ENCODE measurements around the gene SERP2.

SERP2 gene

DNA sequence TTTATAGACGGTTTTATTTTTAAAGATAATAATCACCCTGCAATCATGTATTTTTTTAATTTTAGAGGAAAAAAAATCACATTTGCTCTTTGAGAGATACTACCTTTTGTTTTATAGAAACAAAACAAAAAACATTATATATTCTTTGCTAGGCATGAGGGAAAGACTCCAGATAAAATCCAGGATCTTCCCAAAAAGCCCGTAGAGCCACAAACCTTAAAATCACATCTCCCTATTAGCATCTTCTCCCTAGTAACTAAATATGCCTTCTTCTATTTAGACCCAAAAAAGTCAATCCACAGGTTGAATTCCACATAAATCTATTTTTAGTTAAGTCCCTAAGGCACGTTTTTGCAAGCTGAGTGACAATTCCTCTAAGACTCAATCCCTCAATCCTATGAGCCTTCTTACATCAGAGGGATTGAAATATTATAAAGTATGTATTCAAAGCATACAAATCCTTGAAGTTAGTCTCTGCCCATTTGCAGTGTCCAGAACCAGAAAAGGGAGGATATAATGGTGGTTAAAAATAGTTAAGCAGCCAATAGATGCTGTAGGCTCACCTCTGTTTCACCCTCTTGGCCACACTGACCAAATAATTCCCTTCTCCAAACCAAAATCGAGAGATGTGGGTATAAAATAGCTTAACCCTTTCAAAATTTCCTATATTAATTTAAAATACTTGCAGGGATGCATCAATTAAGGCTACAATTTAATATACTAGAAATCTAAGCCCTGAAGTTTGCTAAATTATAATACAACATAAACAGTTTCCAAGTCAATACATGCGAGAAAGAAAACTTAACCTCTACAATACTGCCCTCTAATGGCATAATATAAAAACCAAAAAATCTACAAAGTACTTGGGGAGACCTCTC, 64.0 kb downstream of the SERP2 start:
- peak; percentile 34 to 64 for DNase-seq

DNA sequence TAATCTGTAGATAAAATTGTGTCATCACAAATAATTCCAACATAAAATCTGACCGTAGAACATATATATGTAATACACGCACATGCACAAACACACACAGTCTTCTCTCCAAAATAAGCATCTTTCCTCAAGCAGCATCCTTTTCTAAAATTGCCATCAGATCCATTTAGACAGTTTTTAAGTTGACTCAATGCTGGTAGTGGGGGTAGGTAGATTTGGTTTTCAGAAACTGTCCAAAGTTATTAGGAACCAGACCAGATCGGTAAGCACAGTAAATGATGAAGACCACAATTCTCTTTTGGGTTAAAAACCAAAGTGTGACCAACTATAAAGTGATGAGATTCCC, 64.6 kb downstream of the SERP2 start:
- no peak for DNase-seq

DNA sequence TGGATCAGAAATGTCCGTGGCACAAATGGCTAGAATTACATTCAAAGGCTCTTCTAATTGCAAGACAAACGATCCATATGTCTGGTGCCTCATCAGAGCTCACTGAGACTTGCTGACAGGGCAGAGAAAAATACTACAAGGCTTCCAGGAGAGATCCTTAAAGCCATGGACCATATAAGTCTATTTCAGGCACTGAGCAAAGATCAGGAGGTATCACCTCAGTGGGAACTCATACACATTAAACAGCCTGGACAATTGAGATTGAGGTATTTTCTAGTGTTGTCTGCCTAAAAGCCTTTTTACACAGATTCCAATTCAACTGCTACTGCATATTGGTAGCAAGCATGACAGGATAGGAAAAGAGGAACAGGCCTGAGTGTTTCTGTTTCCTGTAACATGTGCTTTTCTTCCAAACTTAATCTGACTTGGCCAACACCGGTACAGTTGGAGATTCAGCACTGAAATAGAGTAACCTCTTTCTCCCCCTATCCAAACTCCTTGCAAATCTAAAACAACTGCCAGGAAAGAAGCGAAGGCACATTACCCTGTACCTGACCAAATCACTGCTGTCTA, 65.9 kb downstream of the SERP2 start:
- no peak for DNase-seq

DNA sequence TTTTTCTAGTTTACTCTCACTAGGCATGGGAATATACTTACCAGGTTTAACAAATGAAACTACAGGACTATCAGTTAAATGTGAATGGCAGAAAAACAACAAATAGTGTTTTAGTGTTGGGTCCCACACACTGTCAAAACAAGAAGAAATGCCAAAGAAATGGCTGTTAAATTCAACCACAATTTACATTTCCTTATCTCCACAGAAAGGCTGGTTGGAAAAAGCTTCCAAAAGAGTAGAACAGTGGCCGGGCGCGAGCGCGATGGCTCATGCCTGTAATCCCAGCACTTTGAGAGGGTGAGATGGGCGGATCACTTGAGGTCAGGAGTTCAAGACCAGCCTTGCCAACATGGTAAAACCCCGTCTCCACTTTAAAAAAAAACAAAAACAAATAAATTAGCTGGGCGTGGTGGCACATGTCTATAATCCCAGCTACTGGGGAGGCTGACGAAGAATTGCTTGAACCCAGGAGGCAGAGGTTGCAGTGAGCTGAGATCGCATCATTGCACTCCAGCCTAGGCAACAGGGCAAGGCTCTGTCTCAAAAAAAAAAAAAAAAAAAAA, 66.5 kb downstream of the SERP2 start:
- no peak for DNase-seq
